Loucy (cell line): ENCODE measurements around the gene SLC17A9.

ENCODE experiments used
- H2AFZ ChIP-seq: fragments of 200-600 bp; sonication (generic); 2 replicates; pipeline ENCODE4 v1.6.0; 2016; ENCODE audit warnings: antibody characterized with exemption, mild to moderate bottlenecking, low read length, moderate library complexity
- H3F3A ChIP-seq: fragments of 200-600 bp; 2 replicates; pipeline ENCODE4 v1.6.0; 2016; ENCODE audit warnings: antibody characterized with exemption, low read depth, mild to moderate bottlenecking
- H3K27me3 ChIP-seq: fragments of 200-600 bp; sonication (generic); 2 replicates; pipeline ENCODE4 v1.6.1; 2014; ENCODE audit warnings: low read length, mild to moderate bottlenecking; ENCODE audit not compliant: insufficient read depth, poor library complexity, severe bottlenecking
- H3K36me3 ChIP-seq: fragments of 200-600 bp; sonication (generic); 2 replicates; pipeline ENCODE4 v1.6.1; 2016; ENCODE audit warnings: low read length; ENCODE audit not compliant: insufficient read depth
- H3K4me1 ChIP-seq: fragments of 200-600 bp; sonication (generic); 2 replicates; pipeline ENCODE4 v1.5.1; 2014; ENCODE audit warnings: low read length, mild to moderate bottlenecking; ENCODE audit not compliant: insufficient read depth, poor library complexity, severe bottlenecking
- H3K4me2 ChIP-seq: fragments of 200-600 bp; sonication (generic); 2 replicates; pipeline ENCODE4 v1.6.0; 2014; ENCODE audit warnings: antibody characterized with exemption, low read length, low read depth, mild to moderate bottlenecking; ENCODE audit not compliant: poor library complexity, severe bottlenecking
- H3K4me3 ChIP-seq: fragments of 200-600 bp; sonication (generic); 2 replicates; pipeline ENCODE4 v1.5.1; 2014; ENCODE audit warnings: low read length, mild to moderate bottlenecking, mixed read lengths; ENCODE audit not compliant: poor library complexity, severe bottlenecking
- H3K79me2 ChIP-seq: fragments of 200-600 bp; sonication (generic); 2 replicates; pipeline ENCODE4 v1.6.1; 2014; ENCODE audit warnings: low read length; ENCODE audit not compliant: insufficient read depth
- H3K9ac ChIP-seq: fragments of 200-600 bp; sonication (generic); 2 replicates; pipeline ENCODE4 v1.6.0; 2014; ENCODE audit warnings: mild to moderate bottlenecking, low read depth, low read length, moderate library complexity; ENCODE audit not compliant: poor library complexity, severe bottlenecking
- H3K9me2 ChIP-seq: fragments of 200-600 bp; sonication (generic); replicated peaks from 2 replicates; pipeline ENCODE4 v1.6.1; 2016; ENCODE audit warnings: low read depth, low read length, mixed read lengths
- H3K9me3 ChIP-seq: fragments of 200-600 bp; sonication (generic); 2 replicates; pipeline ENCODE4 v1.6.1; 2014; ENCODE audit warnings: mild to moderate bottlenecking, antibody characterized with exemption, low read length, low read depth; ENCODE audit not compliant: insufficient read depth
- H4K20me1 ChIP-seq: fragments of 200-600 bp; sonication (generic); 2 replicates; pipeline ENCODE4 v1.6.0; 2014; ENCODE audit warnings: antibody characterized with exemption, low read length, mild to moderate bottlenecking; ENCODE audit not compliant: insufficient read depth, poor library complexity, severe bottlenecking
- EZH2phosphoT487 ChIP-seq: fragments of 200-600 bp; IDR thresholded peaks from 2 replicates; pipeline ENCODE4 v1.6.1; 2018; ENCODE audit warnings: antibody characterized with exemption, mild to moderate bottlenecking, moderate library complexity, borderline replicate concordance
- TF ChIP-seq, protein P1 (sequence below): fragments of 200-600 bp; sonication (generic); conservative IDR thresholded peaks from 2 replicates; pipeline ENCODE4 v1.5.1; 2014; ENCODE audit warnings: mild to moderate bottlenecking, antibody characterized with exemption, low read length

SLC17A9 gene

DNA sequence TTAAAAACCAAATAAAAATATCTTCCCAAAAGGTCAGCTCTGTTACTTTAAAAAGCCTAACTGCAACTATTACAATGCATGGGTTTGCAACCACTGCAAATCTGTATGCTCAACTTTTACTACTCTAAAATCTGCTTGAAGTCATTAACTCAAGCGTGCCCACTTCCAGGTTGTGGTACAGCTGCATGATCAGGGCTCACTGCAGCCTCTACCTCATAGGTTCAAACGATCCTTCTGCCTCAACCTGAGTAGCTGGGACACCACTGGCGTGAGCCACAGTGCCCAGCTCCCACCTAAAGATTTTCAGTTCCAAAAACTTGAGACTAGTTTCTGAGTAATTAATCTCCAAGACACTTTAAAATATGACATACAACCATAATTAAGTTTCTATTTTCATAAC, 34.4 kb upstream of the SLC17A9 start:
- H3K79me2 ChIP-seq, result peaks cover 100% of the 10 kb centered on the region
- H4K20me1 ChIP-seq, result peaks cover 94% of the 10 kb centered on the region
- no peaks in the 10 kb centered on the region for H3K27me3 ChIP-seq
- no peaks in the 10 kb centered on the region for H3F3A ChIP-seq
- peak overlapping the region; percentile 17 for H3K9ac ChIP-seq
- no peaks in the 10 kb centered on the region for H3K9me2 ChIP-seq
- peak overlapping the region; percentile 61 for H3K4me3 ChIP-seq
- H3K36me3 ChIP-seq, result peaks cover 6% of the 10 kb centered on the region; the same call in 1 of the 2 replicates
- no peak overlapping the region for H2AFZ ChIP-seq
- H3K9me3 ChIP-seq, result no peaks in the 10 kb centered on the region
- no peak for TF ChIP-seq EZH2phosphoT487
- TF ChIP-seq, protein P1, sequence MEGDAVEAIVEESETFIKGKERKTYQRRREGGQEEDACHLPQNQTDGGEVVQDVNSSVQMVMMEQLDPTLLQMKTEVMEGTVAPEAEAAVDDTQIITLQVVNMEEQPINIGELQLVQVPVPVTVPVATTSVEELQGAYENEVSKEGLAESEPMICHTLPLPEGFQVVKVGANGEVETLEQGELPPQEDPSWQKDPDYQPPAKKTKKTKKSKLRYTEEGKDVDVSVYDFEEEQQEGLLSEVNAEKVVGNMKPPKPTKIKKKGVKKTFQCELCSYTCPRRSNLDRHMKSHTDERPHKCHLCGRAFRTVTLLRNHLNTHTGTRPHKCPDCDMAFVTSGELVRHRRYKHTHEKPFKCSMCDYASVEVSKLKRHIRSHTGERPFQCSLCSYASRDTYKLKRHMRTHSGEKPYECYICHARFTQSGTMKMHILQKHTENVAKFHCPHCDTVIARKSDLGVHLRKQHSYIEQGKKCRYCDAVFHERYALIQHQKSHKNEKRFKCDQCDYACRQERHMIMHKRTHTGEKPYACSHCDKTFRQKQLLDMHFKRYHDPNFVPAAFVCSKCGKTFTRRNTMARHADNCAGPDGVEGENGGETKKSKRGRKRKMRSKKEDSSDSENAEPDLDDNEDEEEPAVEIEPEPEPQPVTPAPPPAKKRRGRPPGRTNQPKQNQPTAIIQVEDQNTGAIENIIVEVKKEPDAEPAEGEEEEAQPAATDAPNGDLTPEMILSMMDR, result no peak
- H3K4me2 ChIP-seq, result peak overlapping the region; percentile 69
- H3K4me1 ChIP-seq, result peaks cover 57% of the 10 kb centered on the region

- H3K9ac ChIP-seq, result peak overlapping the region; percentile 17
- peaks cover 63% of the 10 kb centered on the region for H3K4me1 ChIP-seq
- H3K9me3 ChIP-seq, result no peaks in the 10 kb centered on the region
- no peaks in the 10 kb centered on the region for H3K9me2 ChIP-seq
- H4K20me1 ChIP-seq, result peaks cover 94% of the 10 kb centered on the region
- H3K4me2 ChIP-seq, result peak overlapping the region; percentile 69
- peaks cover 100% of the 10 kb centered on the region for H3K79me2 ChIP-seq
- TF ChIP-seq, protein P1, result no peak
- no peak for TF ChIP-seq EZH2phosphoT487
- H3F3A ChIP-seq, result no peaks in the 10 kb centered on the region
- H3K27me3 ChIP-seq, result no peaks in the 10 kb centered on the region
- no peak overlapping the region for H2AFZ ChIP-seq
- H3K36me3 ChIP-seq, result no peaks in the 10 kb centered on the region; the same call in 1 of the 2 replicates
- peak overlapping the region; percentile 61 for H3K4me3 ChIP-seq
Measured at GRCh38 chr20:62918831-62919230, 33.7 kb upstream of the SLC17A9 start.

DNA sequence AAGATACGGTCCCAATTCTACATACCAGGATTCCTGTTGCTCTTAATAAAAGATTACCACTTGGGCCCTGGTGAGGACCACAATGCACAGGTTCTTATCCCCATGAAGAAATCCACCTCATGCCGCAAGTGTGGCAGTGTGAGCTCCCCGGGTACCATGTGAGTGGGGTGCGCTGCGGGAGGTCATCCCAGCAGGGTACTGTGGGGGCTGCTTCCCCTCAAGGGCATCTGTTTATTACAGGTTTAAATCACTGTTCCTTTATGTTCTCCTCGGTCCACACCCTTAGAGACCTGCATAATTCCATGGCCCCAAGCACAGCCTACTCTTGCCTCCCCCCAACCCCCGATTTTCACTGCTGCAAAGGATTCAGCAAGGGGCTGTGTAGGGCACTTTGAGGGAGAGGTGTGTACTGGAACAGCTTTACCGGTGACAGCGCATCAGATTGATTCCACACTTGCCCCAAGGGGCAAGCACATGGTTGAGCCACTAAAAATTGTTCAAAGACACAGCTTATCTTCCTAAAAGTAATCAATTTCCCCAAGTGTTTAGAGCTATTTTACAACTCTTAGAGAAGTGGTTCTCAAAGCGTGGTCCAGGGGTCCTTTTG, 32.4 kb upstream of the SLC17A9 start:
- Histone ChIP-seq H3K4me3 (peak overlapping the region; percentile 61), H3K4me1 (peaks cover 72% of the 10 kb centered on the region), H3K9me2 (no peaks in the 10 kb centered on the region), H2AFZ (no peak overlapping the region), H3K9ac (peak overlapping the region; percentile 44), H3K79me2 (peaks cover 100% of the 10 kb centered on the region), H4K20me1 (peaks cover 94% of the 10 kb centered on the region), H3K27me3 (no peaks in the 10 kb centered on the region), H3K4me2 (peak overlapping the region; percentile 69), H3K9me3 (no peaks in the 10 kb centered on the region), H3F3A (no peaks in the 10 kb centered on the region), H3K36me3 (no peaks in the 10 kb centered on the region)
- TF ChIP-seq, protein P1, result no peak
- TF ChIP-seq EZH2phosphoT487, result no peak
